ENCODE results near the gene MOB3A. TPM values are rescaled to one million over a fixed set of nuclear protein-coding genes. Genes with fewer than 3 reads are reported as not detected.

MOB3A gene
- total and polyA plus RNA-seq, 2 experiments from 2014 or later: 53.1 to 53.7 TPM

GRCh38 chr19:2033115-2033824, 62.9 kb downstream of the MOB3A start:
- 93 to 97% methylated on average over 6 of the region's 6 CpGs for WGBS, 2 experiments (ENCODE audit: low coverage in 1 of 2, low lambda C conversion rate in 2 of 2, missing lambda C conversion rate in 2 of 2)
- Histone ChIP-seq H3K9me3 (ENCODE audit: low read depth) (no peaks in the 10 kb centered on the region), H3K36me3 (ENCODE audit: low read depth) (no peaks in the 10 kb centered on the region), H3K79me2 (ENCODE audit: insufficient read depth) (no peaks in the 10 kb centered on the region), H3F3A (ENCODE audit: insufficient read depth) (peaks cover 10% of the 10 kb centered on the region), H3K4me3 (no peak overlapping the region), H3K4me2 (ENCODE audit: unreplicated experiment) (no peak overlapping the region), H2AFZ (no peak overlapping the region), H3K27ac (no peak overlapping the region), H3K9me2 (ENCODE audit: insufficient read depth) (no peaks in the 10 kb centered on the region), H4K20me1 (ENCODE audit: insufficient read depth) (no peaks in the 10 kb centered on the region), H3K27me3 (replicated peaks; ENCODE audit: insufficient read depth) (no peaks in the 10 kb centered on the region), H3K4me1 (ENCODE audit: insufficient read depth) (peaks cover 17% of the 10 kb centered on the region), H3K9ac (no peak overlapping the region)
- no peak for DNase-seq
- TF ChIP-seq EZH2phosphoT487 (IDR thresholded peaks at IDR 0.05; ENCODE audit: insufficient read depth, low read depth) (no peak), EZH2 (IDR thresholded peaks at IDR 0.05; ENCODE audit: insufficient read depth, poor library complexity, severe bottlenecking) (no peak)
- in situ Hi-C loops (cut with MboI): no loop called here

- Histone ChIP-seq H3K9me3 (ENCODE audit: low read depth) (no peaks in the 10 kb centered on the region), H3K9ac (peak overlapping the region; percentile 13; the same call in 1 of the 2 replicates), H3K27me3 (replicated peaks; ENCODE audit: insufficient read depth) (no peaks in the 10 kb centered on the region), H3K4me2 (ENCODE audit: unreplicated experiment) (peak overlapping the region; percentile 43), H3F3A (ENCODE audit: insufficient read depth) (peaks cover 11% of the 10 kb centered on the region; the same call in 1 of the 2 replicates), H2AFZ (peak overlapping the region; percentile 40), H3K4me1 (ENCODE audit: insufficient read depth) (peaks cover 17% of the 10 kb centered on the region), H4K20me1 (ENCODE audit: insufficient read depth) (no peaks in the 10 kb centered on the region), H3K4me3 (peak overlapping the region; percentile 20; the same call in 1 of the 2 replicates), H3K27ac (peak overlapping the region; percentile 24), H3K79me2 (ENCODE audit: insufficient read depth) (no peaks in the 10 kb centered on the region), H3K36me3 (ENCODE audit: low read depth) (no peaks in the 10 kb centered on the region), H3K9me2 (ENCODE audit: insufficient read depth) (no peaks in the 10 kb centered on the region)
- TF ChIP-seq EZH2phosphoT487 (IDR thresholded peaks at IDR 0.05; ENCODE audit: insufficient read depth, low read depth) (no peak), EZH2 (IDR thresholded peaks at IDR 0.05; ENCODE audit: insufficient read depth, poor library complexity, severe bottlenecking) (no peak)
- DNase-seq: peak; percentile 93
- in situ Hi-C loops (cut with MboI): no loop called here
- 6% methylated on average over 10 to 19 of the region's 19 CpGs for WGBS, 2 experiments (ENCODE audit: low coverage in 1 of 2, low lambda C conversion rate in 2 of 2, missing lambda C conversion rate in 2 of 2)
These were observed 63.7 kb downstream of the MOB3A start for GRCh38 chr19:2032296-2032941.

GRCh38 chr19:2027361-2027760, 68.8 kb downstream of the MOB3A start:
- Histone ChIP-seq H3K9me2 (ENCODE audit: insufficient read depth) (no peaks in the 10 kb centered on the region), H3F3A (ENCODE audit: insufficient read depth) (peaks cover 4% of the 10 kb centered on the region; the same call in 1 of the 2 replicates), H3K36me3 (ENCODE audit: low read depth) (no peaks in the 10 kb centered on the region), H3K9ac (no peak overlapping the region), H3K79me2 (ENCODE audit: insufficient read depth) (no peaks in the 10 kb centered on the region), H4K20me1 (ENCODE audit: insufficient read depth) (no peaks in the 10 kb centered on the region), H3K4me3 (no peak overlapping the region), H3K9me3 (ENCODE audit: low read depth) (no peaks in the 10 kb centered on the region), H3K27me3 (replicated peaks; ENCODE audit: insufficient read depth) (no peaks in the 10 kb centered on the region), H2AFZ (no peak overlapping the region), H3K4me2 (ENCODE audit: unreplicated experiment) (no peak overlapping the region), H3K4me1 (ENCODE audit: insufficient read depth) (peaks cover 12% of the 10 kb centered on the region), H3K27ac (no peak overlapping the region; the same call in 1 of the 2 replicates)
- DNase-seq: peak; percentile 92
- TF ChIP-seq EZH2 (IDR thresholded peaks at IDR 0.05; ENCODE audit: insufficient read depth, poor library complexity, severe bottlenecking) (no peak), EZH2phosphoT487 (IDR thresholded peaks at IDR 0.05; ENCODE audit: insufficient read depth, low read depth) (no peak)
- in situ Hi-C loops (cut with MboI): loop anchor here (5.0 kb wide), 1 partner anchor 40 kb away; no protein-coding TSS in a partner anchor
- WGBS, 2 experiments (ENCODE audit: low coverage in 1 of 2, low lambda C conversion rate in 2 of 2, missing lambda C conversion rate in 2 of 2): 9 to 17% methylated on average over 8 to 9 of the region's 9 CpGs

DNA sequence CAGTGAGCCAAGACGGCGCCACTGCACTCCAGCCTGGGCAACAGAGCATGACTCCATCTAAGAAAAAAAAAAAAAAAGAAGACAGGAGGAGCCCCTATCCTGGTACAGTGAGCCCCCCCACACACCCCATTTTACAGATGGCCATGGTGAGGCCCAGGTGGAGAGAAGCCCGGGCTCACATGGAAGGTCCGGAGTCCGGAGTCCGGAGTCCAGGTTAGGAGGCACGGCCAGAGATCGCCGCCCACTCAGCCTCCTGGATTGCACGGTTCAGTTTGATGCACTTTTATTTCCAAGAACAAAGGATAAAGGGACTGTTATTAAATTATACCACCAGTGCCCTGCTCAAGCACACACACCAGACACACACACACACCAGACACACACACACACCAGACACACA, 69.4 kb downstream of the MOB3A start:
- in situ Hi-C loops (cut with MboI): loop anchor here (5.0 kb wide), 1 partner anchor 41 kb away; no protein-coding TSS in a partner anchor
- Histone ChIP-seq H3K27me3 (replicated peaks; ENCODE audit: insufficient read depth) (no peaks in the 10 kb centered on the region), H4K20me1 (ENCODE audit: insufficient read depth) (no peaks in the 10 kb centered on the region), H3K9ac (no peak overlapping the region), H2AFZ (no peak overlapping the region), H3K9me3 (ENCODE audit: low read depth) (no peaks in the 10 kb centered on the region), H3K4me1 (ENCODE audit: insufficient read depth) (peaks cover 8% of the 10 kb centered on the region), H3K4me2 (ENCODE audit: unreplicated experiment) (no peak overlapping the region), H3K4me3 (no peak overlapping the region), H3K9me2 (ENCODE audit: insufficient read depth) (no peaks in the 10 kb centered on the region), H3F3A (ENCODE audit: insufficient read depth) (peaks cover 4% of the 10 kb centered on the region; the same call in 1 of the 2 replicates), H3K27ac (no peak overlapping the region; the same call in 1 of the 2 replicates), H3K79me2 (ENCODE audit: insufficient read depth) (no peaks in the 10 kb centered on the region), H3K36me3 (ENCODE audit: low read depth) (no peaks in the 10 kb centered on the region)
- TF ChIP-seq EZH2 (IDR thresholded peaks at IDR 0.05; ENCODE audit: insufficient read depth, poor library complexity, severe bottlenecking) (no peak), EZH2phosphoT487 (IDR thresholded peaks at IDR 0.05; ENCODE audit: insufficient read depth, low read depth) (no peak)
- WGBS, 2 experiments (ENCODE audit: low coverage in 1 of 2, low lambda C conversion rate in 2 of 2, missing lambda C conversion rate in 2 of 2): 92 to 94% methylated on average over 10 of the region's 10 CpGs
- DNase-seq: no peak
